SJSA1 (cell line): ENCODE results near the gene PADI1. TPM values are rescaled to one million over a fixed set of nuclear protein-coding genes. Genes with fewer than 3 reads are reported as not detected.

Source experiments
- DNase-seq, 2 experiments: peaks; one replicate each; pipeline ENCODE4 v3.0.0-alpha.2; 2015 to 2020; ENCODE audit warnings: low spot score in 2 of 2, low read depth in 1 of 2
- H3K27ac ChIP-seq: fragments of 250-450 bp; sonication (Bioruptor Pico); 2 replicates; pipeline ENCODE4 v1.5.1; 2020; ENCODE audit warnings: mild to moderate bottlenecking, moderate library complexity
- H3K27me3 ChIP-seq: fragments of 250-450 bp; sonication (Bioruptor Pico); replicated peaks from 2 replicates; pipeline ENCODE4 v1.5.1; 2020; ENCODE audit warnings: mild to moderate bottlenecking, moderate library complexity
- H3K36me3 ChIP-seq: fragments of 250-450 bp; sonication (Bioruptor Pico); 2 replicates; pipeline ENCODE4 v1.5.1; 2020; ENCODE audit warnings: mild to moderate bottlenecking
- H3K4me1 ChIP-seq: fragments of 250-450 bp; sonication (Bioruptor Pico); replicated peaks from 2 replicates; pipeline ENCODE4 v1.6.1; 2021; ENCODE audit warnings: mild to moderate bottlenecking
- H3K4me3 ChIP-seq: fragments of 250-450 bp; sonication (Bioruptor Pico); 2 replicates; pipeline ENCODE4 v1.5.1; 2020; ENCODE audit warnings: mild to moderate bottlenecking
- H3K9me3 ChIP-seq: fragments of 250-450 bp; sonication (Bioruptor Pico); replicated peaks from 2 replicates; pipeline ENCODE4 v1.5.1; 2020; ENCODE audit warnings: mild to moderate bottlenecking
- total RNA-seq: library from RNA; depleted of rRNA; stranded (reverse); fragments of >200 nt; shearing (Covaris generic); gene quantifications from 2 replicates; pipeline ENCODE4 v1.2.3, GENCODE V29; 2014

The PADI1 gene
- total RNA-seq, 1 experiment from 2014 or later, result 1.5 TPM

DNA sequence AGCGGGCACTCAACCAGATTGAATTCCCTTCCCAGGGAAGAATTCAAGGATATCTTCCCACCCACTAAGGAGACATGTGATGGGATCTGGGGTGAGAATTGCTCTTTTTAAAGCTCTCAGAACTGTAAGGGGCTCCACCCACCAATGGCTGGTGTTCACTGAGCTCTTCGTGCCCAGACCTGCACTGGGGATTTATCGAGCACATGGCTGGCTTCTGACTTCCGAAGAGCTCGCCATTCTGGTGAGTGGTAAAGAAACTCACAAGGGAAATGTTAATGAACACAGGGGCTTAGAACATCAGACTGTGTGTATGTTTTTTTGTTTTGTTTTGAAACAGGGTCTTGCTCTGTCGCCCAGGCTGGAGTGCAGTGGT lies 53.8 kb downstream of the PADI1 start:
- Histone ChIP-seq H3K27ac (peak overlapping the region; percentile 71), H3K9me3 (no peaks in the 10 kb centered on the region), H3K27me3 (no peaks in the 10 kb centered on the region), H3K36me3 (no peaks in the 10 kb centered on the region), H3K4me3 (no peak overlapping the region), H3K4me1 (peaks cover 35% of the 10 kb centered on the region)
- no peak for DNase-seq

DNA sequence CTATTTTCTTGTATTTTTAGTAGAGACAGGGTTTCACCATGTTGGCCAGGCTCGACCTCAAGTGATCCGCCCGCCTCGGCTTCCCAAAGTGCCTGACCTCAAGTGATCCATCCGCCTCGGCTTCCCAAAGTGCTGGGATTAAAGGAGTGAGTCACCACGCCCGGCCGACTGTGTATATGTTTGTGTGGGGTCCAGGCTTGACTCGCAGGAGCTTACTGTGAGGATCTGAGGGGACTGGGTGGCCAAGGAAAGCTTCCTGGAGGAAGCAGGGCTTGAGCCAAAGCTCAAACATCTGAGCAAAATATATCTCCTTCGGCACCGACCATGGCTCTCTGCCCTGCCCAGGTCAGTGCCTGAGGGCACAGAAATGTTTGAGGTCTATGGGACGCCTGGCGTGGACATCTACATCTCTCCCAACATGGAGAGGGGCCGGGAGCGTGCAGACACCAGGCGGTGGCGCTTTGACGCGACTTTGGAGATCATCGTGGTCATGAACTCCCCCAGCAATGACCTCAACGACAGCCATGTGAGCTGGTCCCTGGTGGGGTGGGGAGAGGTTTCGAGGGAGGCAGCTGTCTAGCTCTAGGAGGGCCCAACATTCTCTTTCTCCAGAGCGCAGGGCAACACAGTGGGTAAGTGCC lies 54.4 kb downstream of the PADI1 start:
- H3K4me1 ChIP-seq, result peaks cover 35% of the 10 kb centered on the region
- H3K27ac ChIP-seq, result peak overlapping the region; percentile 71
- DNase-seq, result peak; percentile 97 to 98
- no peaks in the 10 kb centered on the region for H3K36me3 ChIP-seq
- H3K4me3 ChIP-seq, result 0 out of 2 replicates have a peak overlapping the region, but pooled peaks have one; percentile 1
- no peaks in the 10 kb centered on the region for H3K27me3 ChIP-seq
- H3K9me3 ChIP-seq, result no peaks in the 10 kb centered on the region

DNA sequence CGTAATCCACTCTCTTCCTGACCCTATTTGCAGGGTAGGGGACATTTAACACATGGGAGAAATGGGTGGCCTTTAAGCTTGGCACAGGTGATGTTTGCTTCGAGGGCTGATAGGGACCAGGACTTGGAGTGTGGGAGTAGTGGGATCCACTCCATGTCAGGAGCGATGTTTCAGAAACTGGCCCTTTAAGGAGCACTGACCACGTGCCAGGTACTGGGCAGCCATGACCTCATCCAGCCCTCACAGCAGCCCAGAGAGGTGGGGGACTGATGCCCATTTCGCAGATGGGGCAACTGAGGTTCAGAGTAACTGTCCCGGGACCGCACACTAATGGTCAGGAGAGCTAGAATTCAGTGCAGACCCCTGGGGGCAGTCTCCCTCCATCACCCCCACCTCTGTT lies 55.3 kb downstream of the PADI1 start:
- no peaks in the 10 kb centered on the region for H3K36me3 ChIP-seq
- no peak for DNase-seq
- peaks cover 35% of the 10 kb centered on the region for H3K4me1 ChIP-seq
- H3K9me3 ChIP-seq, result no peaks in the 10 kb centered on the region
- no peaks in the 10 kb centered on the region for H3K27me3 ChIP-seq
- H3K27ac ChIP-seq, result peak overlapping the region; percentile 71
- no peak overlapping the region for H3K4me3 ChIP-seq

DNA sequence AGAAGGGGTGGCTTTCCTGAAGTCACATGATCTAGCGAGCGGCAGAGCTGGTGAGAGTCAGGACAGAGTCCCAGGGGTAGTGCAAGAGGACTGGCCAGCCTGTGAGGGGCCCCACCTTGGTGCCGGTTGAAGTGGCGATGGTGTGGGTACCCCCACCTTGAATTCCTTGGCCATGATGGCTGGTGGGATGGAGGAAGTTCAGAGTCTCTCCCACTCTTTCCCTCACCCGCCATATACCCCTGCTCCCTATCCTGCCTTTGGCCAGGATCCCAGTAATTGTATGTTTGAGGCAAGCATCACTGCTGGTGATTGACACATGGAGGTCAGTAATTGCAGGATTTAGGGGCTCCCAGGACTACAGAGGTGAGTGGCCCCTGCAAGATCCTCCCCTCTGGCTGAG lies 55.8 kb downstream of the PADI1 start:
- H3K36me3 ChIP-seq, result no peaks in the 10 kb centered on the region
- H3K27ac ChIP-seq, result no peak overlapping the region
- H3K4me3 ChIP-seq, result no peak overlapping the region
- DNase-seq, result no peak
- H3K27me3 ChIP-seq, result no peaks in the 10 kb centered on the region
- H3K9me3 ChIP-seq, result no peaks in the 10 kb centered on the region
- H3K4me1 ChIP-seq, result peaks cover 35% of the 10 kb centered on the region

DNA sequence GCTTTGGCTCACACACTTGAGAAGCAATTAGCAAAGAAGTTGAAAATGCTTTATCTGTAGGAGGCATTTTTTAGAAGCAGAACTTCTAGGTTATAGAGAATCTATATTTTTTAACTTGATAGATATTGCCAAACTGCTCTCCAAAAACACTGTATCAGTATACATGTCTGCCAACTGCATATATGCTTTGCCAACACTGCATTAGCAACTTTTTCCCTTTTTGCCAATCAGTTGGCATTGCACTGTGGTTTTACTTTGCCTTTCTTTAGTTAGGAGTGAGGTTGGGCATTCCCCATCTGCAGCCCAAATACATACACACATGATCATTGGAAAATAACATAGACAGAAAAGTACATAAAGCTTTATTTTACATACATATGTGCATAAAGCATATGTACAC lies 59.0 kb downstream of the PADI1 start:
- peaks cover 3% of the 10 kb centered on the region; the same call in 1 of the 2 replicates for H3K36me3 ChIP-seq
- no peaks in the 10 kb centered on the region for H3K27me3 ChIP-seq
- H3K4me3 ChIP-seq, result no peak overlapping the region
- H3K9me3 ChIP-seq, result no peaks in the 10 kb centered on the region
- peaks cover 25% of the 10 kb centered on the region for H3K4me1 ChIP-seq
- H3K27ac ChIP-seq, result no peak overlapping the region
- no peak for DNase-seq

DNA sequence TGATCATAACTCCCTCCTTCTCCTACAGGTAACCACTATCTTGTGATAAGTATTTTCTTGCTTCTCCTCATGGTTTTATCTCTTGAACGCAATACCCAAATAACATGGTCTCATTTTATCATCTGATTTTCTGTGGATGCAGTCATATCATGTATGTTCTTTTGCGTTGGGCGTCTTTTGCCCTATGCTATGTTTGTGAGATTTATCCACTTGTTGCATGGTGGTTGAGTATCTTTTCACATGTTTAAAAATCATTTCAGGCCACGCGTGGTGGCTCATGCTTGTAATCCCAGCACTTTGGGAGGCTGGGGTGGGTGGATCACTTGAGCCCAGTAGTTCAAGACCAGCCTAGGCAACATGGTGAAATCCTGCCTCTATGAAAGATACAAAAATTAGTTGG lies 59.5 kb downstream of the PADI1 start:
- DNase-seq, result no peak
- Histone ChIP-seq H3K4me3 (no peak overlapping the region), H3K27me3 (no peaks in the 10 kb centered on the region), H3K27ac (no peak overlapping the region), H3K4me1 (peaks cover 19% of the 10 kb centered on the region), H3K9me3 (no peaks in the 10 kb centered on the region), H3K36me3 (peaks cover 3% of the 10 kb centered on the region; the same call in 1 of the 2 replicates)

DNA sequence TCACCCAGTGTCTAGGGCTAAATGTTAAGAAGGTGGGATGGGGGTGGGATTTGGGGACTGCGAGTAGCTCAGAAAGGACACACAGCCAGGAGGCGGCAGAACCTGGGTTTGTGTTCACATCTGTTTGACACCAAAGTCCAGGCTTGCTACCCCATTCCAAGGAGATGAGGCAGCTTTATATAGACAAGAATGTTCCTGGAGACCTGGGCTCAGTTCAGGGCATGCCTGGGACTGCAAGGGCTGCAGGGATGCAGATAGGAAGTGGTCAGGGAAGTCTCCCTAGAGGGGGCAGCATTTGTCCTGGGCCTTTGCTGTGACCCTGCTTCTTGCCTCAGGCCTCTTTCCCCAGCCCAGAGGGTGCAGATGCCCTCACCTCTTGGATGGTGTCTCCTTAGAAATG lies 60.2 kb downstream of the PADI1 start:
- Histone ChIP-seq H3K4me3 (no peak overlapping the region), H3K9me3 (no peaks in the 10 kb centered on the region), H3K4me1 (peaks cover 12% of the 10 kb centered on the region), H3K36me3 (peaks cover 3% of the 10 kb centered on the region; the same call in 1 of the 2 replicates), H3K27me3 (no peaks in the 10 kb centered on the region), H3K27ac (no peak overlapping the region)
- no peak for DNase-seq

DNA sequence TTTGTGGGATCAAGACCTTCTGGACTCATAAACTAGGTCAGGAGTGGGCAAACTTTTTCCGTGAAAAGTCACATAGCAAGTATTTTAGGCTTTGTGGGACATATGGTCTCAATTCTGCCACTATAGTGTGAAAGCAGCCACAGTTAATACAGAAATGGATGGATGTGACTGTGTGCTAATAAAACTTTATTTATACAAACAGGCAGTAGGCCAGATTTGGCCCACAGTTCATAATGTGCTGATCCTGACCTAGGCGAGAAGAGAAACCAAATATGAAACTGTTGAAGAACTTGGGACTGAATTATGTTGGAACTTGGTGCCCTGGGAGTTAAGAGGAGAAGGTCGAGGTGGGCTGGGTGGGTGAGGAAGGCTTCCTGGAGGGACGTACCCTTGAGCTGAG lies 61.0 kb downstream of the PADI1 start:
- Histone ChIP-seq H3K27ac (no peak overlapping the region), H3K4me1 (peaks cover 5% of the 10 kb centered on the region), H3K9me3 (no peaks in the 10 kb centered on the region), H3K4me3 (no peak overlapping the region), H3K27me3 (no peaks in the 10 kb centered on the region), H3K36me3 (peaks cover 3% of the 10 kb centered on the region; the same call in 1 of the 2 replicates)
- DNase-seq, result no peak

DNA sequence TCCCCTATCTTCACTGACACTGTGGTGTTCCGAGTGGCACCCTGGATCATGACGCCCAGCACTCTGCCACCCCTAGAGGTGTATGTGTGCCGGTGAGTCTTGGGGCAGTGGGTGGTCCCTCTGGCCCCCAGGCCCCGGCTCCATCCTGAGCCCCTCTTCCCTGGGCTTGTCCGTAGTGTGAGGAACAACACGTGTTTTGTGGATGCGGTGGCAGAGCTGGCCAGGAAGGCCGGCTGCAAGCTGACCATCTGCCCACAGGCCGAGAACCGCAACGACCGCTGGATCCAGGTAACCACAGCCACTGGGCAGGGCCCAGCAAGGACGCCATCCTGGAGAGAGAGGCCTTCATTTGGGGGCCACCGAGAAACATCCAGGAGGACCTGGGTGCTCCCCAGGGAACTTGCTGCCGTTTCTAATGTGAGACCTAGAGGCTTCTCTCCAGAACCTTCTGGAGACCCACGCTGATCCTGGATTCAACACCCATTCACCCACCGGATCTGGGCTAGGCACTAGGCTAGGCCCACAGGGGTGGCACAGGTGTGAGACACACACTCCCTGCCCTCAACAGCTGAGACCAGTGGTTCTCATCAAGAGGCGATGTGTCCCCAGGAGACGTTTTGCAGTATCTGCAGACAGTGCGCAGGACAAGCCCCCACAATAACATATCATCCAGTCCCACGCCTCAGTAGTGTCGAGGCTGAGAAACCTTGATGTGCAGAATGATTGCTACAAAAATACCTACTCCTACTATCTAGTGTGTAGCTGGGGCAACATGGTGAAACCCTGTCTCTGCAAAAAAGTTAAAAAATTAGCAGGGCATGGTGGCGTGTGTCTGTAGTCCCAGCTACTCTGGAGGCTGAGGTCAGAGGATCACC lies 66.2 kb downstream of the PADI1 start:
- H3K9me3 ChIP-seq, result no peaks in the 10 kb centered on the region

DNA sequence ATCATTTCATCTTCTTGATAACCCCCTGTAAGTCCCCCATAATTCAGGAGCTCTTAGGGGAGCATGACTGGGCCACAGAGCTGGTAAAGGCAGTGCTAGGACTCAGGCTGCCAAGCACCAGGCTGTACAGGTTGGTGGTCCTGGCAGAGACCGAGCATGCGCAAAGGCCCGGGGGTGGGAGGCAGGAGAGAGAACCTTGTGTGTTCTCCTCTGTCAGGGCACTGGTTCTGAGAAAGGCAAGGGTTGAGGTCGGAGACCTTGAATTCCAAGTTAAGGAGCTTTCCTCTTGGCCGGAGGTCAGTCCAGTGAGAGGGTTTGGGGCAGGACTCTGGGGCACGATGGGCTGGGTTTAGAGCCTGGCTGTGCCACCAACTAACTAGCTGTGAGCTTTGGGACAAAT lies 67.1 kb downstream of the PADI1 start:
- Histone ChIP-seq H3K36me3 (no peaks in the 10 kb centered on the region), H3K4me3 (no peak overlapping the region), H3K4me1 (peaks cover 12% of the 10 kb centered on the region), H3K27ac (no peak overlapping the region), H3K27me3 (no peaks in the 10 kb centered on the region), H3K9me3 (no peaks in the 10 kb centered on the region)
- no peak for DNase-seq

More for the DNA sequence above, 66.2 kb downstream of the PADI1 start:
- H3K27me3 ChIP-seq, result no peaks in the 10 kb centered on the region
- no peak overlapping the region for H3K4me3 ChIP-seq
- peaks cover 7% of the 10 kb centered on the region for H3K4me1 ChIP-seq
- no peak for DNase-seq
- no peak overlapping the region for H3K27ac ChIP-seq
- H3K36me3 ChIP-seq, result no peaks in the 10 kb centered on the region; the same call in 1 of the 2 replicates

DNA sequence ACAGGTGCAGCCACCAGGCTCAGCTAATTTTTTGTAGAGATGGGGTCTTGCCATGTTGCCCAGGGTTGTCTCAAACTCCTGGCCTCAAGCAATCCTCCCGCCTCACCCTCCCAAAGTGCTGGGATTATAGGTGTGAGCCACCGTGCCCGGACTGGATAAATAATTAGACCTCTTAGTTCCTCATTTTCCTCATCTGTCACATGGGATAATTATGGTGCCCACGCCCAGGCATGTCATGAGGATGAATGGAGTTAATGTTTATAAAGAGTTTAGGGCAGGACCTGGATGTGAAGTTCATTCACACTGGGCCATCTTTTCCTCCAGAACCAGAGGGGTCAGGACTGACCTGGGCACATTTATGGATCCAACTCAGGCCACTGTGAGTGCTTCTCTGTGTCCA lies 67.7 kb downstream of the PADI1 start:
- Histone ChIP-seq H3K27ac (no peak overlapping the region), H3K36me3 (no peaks in the 10 kb centered on the region), H3K9me3 (no peaks in the 10 kb centered on the region), H3K4me1 (peaks cover 12% of the 10 kb centered on the region), H3K4me3 (no peak overlapping the region), H3K27me3 (no peaks in the 10 kb centered on the region)
- DNase-seq, result no peak

DNA sequence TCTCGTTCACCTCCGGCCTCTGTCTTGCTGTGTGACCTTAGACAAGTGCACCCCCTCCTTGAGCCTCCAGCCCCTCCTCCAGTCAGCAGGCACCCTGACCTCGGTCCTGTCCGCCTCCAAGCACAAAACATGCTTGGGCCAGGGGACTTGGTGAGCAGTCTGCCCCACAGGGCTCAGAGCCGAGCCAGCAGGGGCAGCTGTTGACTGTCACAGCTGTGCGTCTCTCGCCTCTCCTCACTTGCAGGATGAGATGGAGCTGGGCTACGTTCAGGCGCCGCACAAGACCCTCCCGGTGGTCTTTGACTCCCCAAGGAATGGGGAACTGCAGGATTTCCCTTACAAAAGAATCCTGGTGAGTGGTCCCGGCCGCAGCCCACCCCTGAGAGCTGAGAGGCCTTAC lies 68.2 kb downstream of the PADI1 start:
- Histone ChIP-seq H3K27ac (no peak overlapping the region), H3K27me3 (no peaks in the 10 kb centered on the region), H3K36me3 (no peaks in the 10 kb centered on the region), H3K4me1 (peaks cover 12% of the 10 kb centered on the region), H3K9me3 (no peaks in the 10 kb centered on the region), H3K4me3 (no peak overlapping the region)
- DNase-seq, result no peak

DNA sequence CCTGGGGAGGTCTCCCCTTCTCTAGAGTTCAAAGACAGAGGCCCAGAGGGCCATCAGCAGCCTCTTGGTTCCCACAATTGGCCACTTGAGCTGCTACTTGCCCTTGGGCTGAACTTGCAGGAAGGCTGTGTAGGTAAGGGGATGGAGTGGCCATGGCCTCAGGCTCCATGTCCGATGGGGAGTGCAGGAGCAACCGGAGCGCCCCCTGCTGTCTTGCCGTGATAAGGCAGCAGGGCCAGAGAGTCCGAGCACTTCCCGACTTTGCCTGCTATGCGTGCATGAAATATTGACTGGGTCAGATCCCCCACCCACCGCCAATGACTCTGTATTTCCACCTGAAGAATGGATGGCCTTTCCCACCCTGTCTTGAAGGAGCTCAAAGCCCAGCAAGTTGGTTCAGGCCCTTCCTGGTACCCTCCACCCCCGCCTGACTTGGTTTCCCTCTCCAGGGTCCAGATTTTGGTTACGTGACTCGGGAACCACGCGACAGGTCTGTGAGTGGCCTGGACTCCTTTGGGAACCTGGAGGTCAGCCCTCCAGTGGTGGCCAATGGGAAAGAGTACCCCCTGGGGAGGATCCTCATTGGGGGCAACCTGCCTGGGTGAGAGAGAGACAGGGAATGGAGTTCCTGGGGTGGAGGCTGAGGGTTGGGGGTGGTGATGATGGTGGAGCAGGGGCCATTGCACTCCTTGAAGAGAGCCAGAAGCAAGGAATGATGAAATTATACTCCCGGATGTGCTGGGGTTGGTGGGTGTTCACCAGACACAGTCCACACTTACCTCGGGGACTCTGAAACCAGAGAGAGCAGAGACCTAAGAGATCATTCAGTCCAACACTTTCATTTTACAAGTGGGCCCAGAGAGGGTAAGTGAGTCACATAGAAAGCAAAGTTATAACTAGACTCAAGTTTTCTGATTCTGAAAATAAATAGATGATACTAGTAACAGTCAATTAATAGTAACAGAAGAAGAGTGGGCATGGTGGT lies 69.5 kb downstream of the PADI1 start:
- H3K36me3 ChIP-seq, result no peaks in the 10 kb centered on the region
- no peaks in the 10 kb centered on the region for H3K27me3 ChIP-seq
- H3K9me3 ChIP-seq, result no peaks in the 10 kb centered on the region
- H3K4me1 ChIP-seq, result peaks cover 12% of the 10 kb centered on the region
- H3K4me3 ChIP-seq, result no peak overlapping the region
- no peak overlapping the region for H3K27ac ChIP-seq
- DNase-seq, result peak; percentile 45 to 73
